ENCODE data around the gene ZDHHC22.

The ZDHHC22 gene

GRCh38 chr14:77125823-77126325 is 15.7 kb downstream of the ZDHHC22 start:
- no peak for DNase-seq

- DNase-seq: no peak
These were observed 16.2 kb downstream of the ZDHHC22 start for GRCh38 chr14:77125281-77125801.

GRCh38 chr14:77124345-77125280 is 17.0 kb downstream of the ZDHHC22 start:
- DNase-seq: peak; percentile 55 to 73

GRCh38 chr14:77123381-77124325 is 17.9 kb downstream of the ZDHHC22 start:
- DNase-seq: no peak

DNA sequence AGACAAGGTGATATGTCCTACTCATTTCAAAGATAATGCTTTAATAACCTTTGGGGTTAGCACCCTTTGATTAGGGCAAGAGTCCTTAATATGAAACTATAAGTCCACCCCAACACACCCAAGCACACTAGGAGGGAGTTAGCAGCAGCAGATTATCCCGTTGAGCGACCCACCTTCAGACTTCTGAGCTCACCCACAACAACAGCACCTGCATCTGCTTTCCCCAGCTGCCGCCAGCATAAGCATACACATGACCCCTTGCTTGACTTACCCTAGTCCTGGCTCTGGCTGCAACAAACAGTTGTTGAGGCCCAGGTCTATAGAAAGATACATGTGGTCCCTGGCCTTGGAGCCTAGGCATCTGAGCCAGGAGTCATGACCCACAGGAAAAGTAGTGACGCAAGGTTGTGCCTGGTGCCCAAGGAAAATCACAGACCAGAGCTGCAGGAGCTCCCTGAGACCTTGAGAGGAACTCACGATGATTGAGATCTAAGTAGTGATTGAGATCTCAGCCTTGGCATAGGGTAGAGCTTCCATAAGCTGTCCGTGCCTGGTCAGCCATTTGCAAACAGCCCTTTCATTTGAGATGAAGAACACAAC is 19.0 kb downstream of the ZDHHC22 start:
- DNase-seq: no peak

GRCh38 chr14:77120771-77121743 is 20.5 kb downstream of the ZDHHC22 start:
- DNase-seq: peak in 1 of 2 donors; percentile 31

DNA sequence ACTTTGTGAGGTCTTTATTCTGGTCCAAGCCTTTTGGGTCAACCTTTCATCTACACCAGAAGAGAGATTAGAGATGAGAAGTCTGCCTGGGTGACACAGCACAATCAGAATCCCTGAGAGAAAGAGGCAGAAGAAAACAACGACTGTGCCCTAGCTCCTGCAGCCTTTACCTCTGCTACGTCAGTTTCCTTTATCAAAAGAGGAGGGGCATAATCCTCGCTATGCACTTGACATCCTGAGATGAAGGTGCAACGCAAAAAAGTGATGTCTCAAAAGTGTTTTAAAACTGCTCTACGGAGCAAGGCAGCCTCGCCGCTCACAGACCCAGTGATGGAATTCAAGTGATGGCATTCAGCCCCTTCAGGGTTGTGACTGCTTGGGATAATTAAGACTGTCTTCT is 21.7 kb downstream of the ZDHHC22 start:
- DNase-seq: no peak

GRCh38 chr14:77116172-77116817 is 25.3 kb downstream of the ZDHHC22 start:
- no peak for DNase-seq

- DNase-seq: no peak
These were observed 27.0 kb downstream of the ZDHHC22 start for GRCh38 chr14:77114609-77115008.

DNA sequence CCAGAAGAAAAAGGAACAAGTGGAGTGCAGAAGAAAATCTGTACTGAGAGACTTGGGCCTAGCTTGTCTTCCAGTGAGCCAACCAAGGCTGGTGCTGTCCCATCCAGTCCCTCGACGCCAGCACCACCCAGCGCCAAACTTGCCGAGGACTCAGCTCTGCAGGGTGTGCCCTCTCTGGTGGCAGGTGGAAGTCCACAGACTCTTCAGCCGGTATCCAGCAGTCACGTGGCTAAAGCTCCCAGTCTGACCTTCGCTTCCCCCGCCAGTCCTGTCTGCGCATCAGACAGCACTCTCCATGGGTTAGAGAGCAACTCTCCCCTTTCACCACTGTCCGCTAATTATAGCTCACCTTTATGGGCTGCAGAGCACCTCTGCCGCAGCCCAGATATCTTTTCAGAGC is 27.9 kb downstream of the ZDHHC22 start:
- no peak for DNase-seq

DNA sequence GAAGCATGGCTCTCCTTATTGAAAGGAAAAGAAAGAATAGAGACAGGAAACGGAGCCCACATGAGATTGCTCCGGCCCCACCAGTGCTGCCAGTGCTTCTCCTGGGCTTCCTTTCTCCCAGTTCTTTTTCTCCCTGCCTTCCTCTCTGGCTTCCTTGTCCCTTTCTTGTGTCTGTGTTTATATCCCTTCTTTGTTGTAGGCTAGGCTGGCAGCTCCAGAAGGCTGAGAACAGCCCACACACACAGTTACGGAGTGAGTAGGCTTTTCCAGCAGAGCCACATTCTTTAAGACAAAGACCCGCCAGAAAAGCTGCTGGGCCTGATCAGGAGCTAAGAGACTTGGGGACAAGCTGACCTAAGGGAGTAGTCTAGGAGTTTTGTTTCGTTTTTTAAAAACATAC is 30.6 kb downstream of the ZDHHC22 start:
- DNase-seq: no peak

DNA sequence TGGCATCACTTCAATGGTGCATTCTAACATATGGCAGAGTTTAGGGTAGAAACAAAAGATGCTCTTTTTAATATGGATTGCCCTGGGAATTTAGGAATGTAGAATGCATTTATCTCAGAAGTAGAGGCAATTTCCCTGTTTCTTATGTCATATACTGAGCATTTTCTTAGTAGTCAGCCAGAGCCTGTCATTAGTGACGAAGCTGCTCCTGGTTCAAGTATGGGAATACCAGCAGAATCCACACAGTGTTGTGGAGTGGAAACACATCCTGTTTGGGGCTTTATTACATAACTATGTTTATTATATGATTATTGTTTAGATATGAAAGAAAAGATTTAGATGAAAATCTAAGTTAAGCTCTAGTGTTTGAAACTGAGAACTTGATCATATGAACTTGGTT is 31.3 kb downstream of the ZDHHC22 start:
- DNase-seq: no peak

- DNase-seq: no peak
These were observed 31.9 kb downstream of the ZDHHC22 start for GRCh38 chr14:77109656-77110055.

GRCh38 chr14:77108753-77109152 is 32.8 kb downstream of the ZDHHC22 start:
- no peak for DNase-seq

DNA sequence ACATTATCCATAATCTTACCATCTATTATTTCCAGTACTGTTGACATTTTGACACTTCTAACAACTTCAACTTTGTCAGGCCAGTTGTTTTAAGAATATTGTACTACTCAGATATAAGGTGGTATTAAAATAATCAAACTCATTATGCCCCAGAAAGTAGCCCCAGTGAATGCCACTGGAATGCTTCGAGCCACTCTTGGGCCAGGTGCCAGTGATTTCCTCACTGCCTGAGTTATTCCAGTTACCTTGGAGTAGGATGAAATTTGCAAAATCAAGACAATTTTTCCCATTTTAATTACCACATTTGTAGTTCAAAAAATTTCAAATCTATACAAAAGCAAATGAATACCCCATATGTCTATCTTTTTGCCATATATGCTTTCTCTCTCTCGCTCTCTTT is 34.4 kb downstream of the ZDHHC22 start:
- no peak for DNase-seq

DNA sequence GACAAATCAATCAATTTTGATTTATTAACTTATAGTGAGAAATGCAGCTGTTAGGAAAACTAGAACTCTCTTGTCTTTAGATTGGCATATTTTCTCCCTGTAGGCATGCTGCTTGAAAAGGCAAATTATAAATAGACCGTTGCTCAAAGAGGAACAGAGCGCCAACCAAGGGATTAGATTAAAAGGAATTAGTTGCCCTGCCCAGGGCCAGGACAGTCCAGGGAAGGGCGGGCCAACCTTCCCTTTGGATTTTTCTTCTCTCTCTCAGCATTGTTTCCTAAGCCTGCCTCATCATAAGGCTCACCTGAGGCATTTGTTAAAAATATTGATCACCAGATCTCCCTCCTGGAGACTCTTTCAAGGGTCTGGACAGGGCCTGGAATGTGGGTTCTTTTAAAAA is 34.9 kb downstream of the ZDHHC22 start:
- DNase-seq: no peak

DNA sequence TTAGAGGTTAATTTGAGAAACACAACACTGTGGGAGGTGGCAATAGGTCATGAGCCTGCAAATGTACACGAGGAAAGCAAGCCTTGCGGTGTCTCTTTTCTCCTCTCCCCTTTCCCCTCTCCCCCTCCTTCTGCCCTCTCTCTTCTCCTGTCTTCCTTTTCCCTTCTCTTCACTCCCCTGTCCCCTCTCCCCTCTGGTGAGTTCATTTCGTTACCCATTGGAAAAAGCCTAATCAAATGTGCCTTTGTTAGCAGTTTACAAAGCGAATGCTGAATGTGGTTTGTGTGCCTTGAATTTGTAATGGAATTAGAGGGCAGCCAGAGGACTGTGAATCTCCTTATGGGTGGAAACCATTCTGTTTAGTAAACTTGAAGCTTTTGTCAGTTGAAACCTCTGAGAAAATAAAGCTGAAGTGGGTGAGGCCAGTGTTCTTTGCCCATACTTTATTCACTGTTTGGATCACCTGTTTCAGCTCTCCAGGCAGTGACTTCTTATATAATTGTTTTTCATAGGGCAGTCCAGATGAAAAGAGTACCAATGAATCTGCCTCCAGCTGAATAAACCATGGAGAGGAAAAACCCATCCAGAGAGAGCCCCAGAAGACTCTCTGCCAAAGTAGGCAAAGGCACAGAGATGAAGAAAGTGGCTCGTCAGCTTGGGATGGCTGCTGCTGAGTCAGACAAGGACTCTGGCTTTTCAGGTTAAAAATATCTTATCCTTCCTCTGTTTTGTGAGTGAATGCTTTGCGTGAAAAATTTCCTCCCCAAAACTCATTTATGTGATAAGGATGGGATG is 36.2 kb downstream of the ZDHHC22 start:
- no peak for DNase-seq

GRCh38 chr14:77104393-77104792 is 37.2 kb downstream of the ZDHHC22 start:
- no peak for DNase-seq

- DNase-seq: no peak
These were observed 37.6 kb downstream of the ZDHHC22 start for GRCh38 chr14:77103951-77104350.

DNA sequence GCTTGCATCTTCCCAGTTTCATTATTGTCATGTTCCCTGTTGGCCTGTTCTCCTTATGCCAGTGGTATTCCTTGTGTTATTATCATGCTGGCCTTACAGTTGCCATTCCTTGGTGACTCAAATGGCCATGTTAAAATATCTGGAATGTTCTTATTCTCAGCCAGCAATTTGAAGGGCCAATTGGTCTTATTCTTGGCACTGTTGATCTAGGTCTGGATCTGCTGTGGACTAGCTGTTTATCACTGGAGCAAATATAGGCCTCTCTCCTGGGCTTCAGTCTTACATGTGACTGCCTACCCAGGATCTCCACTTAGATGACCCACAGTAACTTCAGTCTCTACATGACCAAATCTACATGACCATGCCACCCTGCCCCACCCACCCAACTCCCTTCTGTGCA is 38.1 kb downstream of the ZDHHC22 start:
- DNase-seq: no peak

All from activated CD4-positive, alpha-beta T cell treated with anti-CD3 and anti-CD28 coated beads for 4 hours (primary cell).